ENCODE data around the gene GNAT3. TPM values are rescaled to one million over a fixed set of nuclear protein-coding genes. Genes with fewer than 3 reads are reported as not detected.

The GNAT3 gene
- total and polyA plus RNA-seq, 2 of the 8 experiments (the other 6 are each of a cell fraction or from before 2014, with no cell fraction given): not detected

- H3K9ac ChIP-seq (replicated peaks in 1 of 4; ENCODE audit: extremely low read depth in 1 of 4, low read depth in 3 of 4, low read length in 3 of 4): no peak overlapping the region
These were observed 25.2 kb upstream of the GNAT3 start for GRCh38 chr7:80537091-80537490.

More at GRCh38 chr7:80537091-80537490, 25.2 kb upstream of the GNAT3 start:
- Histone ChIP-seq H3K4ac (replicated peaks; ENCODE audit: insufficient read length, low read depth, low read length) (no peak overlapping the region), H3K4me2 (ENCODE audit: insufficient read depth in 1 of 2, low read depth in 2 of 2, low read length in 2 of 2) (no peak overlapping the region), H3K79me2 (ENCODE audit: control insufficient read depth in 1 of 2, insufficient read depth in 2 of 2, low read length in 2 of 2) (no peaks in the 10 kb centered on the region), H3K36me3 (ENCODE audit: control insufficient read depth in 2 of 4, insufficient read depth in 4 of 4, low read length in 3 of 4) (no peaks in the 10 kb centered on the region), H2BK12ac (ENCODE audit: low read depth, low read length) (no peak overlapping the region), H4K20me1 (replicated peaks in 1 of 2; ENCODE audit: control insufficient read depth in 1 of 2, insufficient read depth in 2 of 2, low read length in 2 of 2) (no peaks in the 10 kb centered on the region), H2BK15ac (ENCODE audit: low read length) (no peak overlapping the region), H2BK120ac (replicated peaks; ENCODE audit: low read depth, low read length) (no peak overlapping the region), H3K4me1 (replicated peaks in 1 of 4; ENCODE audit: control insufficient read depth in 3 of 4, insufficient read depth in 4 of 4, low read length in 3 of 4) (no peaks in the 10 kb centered on the region), H3K14ac (ENCODE audit: insufficient read length) (no peak overlapping the region), H3K56ac (replicated peaks; ENCODE audit: insufficient read length, low read depth, low read length) (no peak overlapping the region), H3K18ac (ENCODE audit: extremely low read depth, low read length) (no peak overlapping the region), H3K79me1 (ENCODE audit: low read depth, low read length) (no peaks in the 10 kb centered on the region), H4K8ac (ENCODE audit: extremely low read depth, insufficient read depth, low read length) (no peak overlapping the region), H4K5ac (ENCODE audit: insufficient read length, low read depth, low read length) (no peak overlapping the region), H2AFZ (ENCODE audit: low read length) (no peak overlapping the region), H3K27ac (ENCODE audit: low read depth, low read length) (no peak overlapping the region; the same call in 1 of the 2 replicates), H3K27me3 (replicated peaks in 1 of 4; ENCODE audit: control insufficient read depth in 3 of 4, extremely low read depth in 1 of 4, insufficient read depth in 3 of 4, low read length in 3 of 4) (no peaks in the 10 kb centered on the region), H3K23me2 (ENCODE audit: low read depth, low read length) (no peaks in the 10 kb centered on the region), H3K23ac (ENCODE audit: insufficient read length) (no peak overlapping the region), H2BK20ac (ENCODE audit: low read length) (no peak overlapping the region), H4K91ac (replicated peaks; ENCODE audit: insufficient read length, low read length) (no peak overlapping the region), H3K9me3 (ENCODE audit: insufficient read depth in 2 of 2, low read depth in 1 of 2, low read length in 1 of 2) (no peaks in the 10 kb centered on the region), H3K4me3 (ENCODE audit: extremely low read depth in 1 of 4, insufficient read depth in 2 of 4, low read depth in 3 of 4, low read length in 4 of 4) (no peak overlapping the region), H2BK5ac (ENCODE audit: low read depth, low read length) (no peak overlapping the region), H2AK5ac (ENCODE audit: low read depth, low read length) (no peak overlapping the region)
- CTCF ChIA-PET (ENCODE audit: partially characterized antibody): no interaction called here
- POLR2A ChIA-PET (ENCODE audit: partially characterized antibody): no interaction called here
- DNase-seq (ENCODE audit: low read depth in 1 of 2, low spot score in 2 of 2) (no peak), FAIRE-seq (no peak)
- WGBS, 2 experiments (ENCODE audit: extremely low coverage in 1 of 2, insufficient coverage in 1 of 2, insufficient read length in 1 of 2, insufficient replicate concordance in 2 of 2, low coverage in 1 of 2, low lambda C conversion rate in 2 of 2, missing lambda C conversion rate in 1 of 2): 90% methylated on average over 2 of the region's 2 CpGs; no CpG with 5 or more reads in 1 of the 2 experiments
- TF ChIP-seq CHD2 (IDR thresholded peaks at IDR 0.05; ENCODE audit: low read length) (no peak), JUN (IDR thresholded peaks at IDR 0.05; ENCODE audit: low read depth, low read length) (no peak), POU5F1 (IDR thresholded peaks at IDR 0.05; ENCODE audit: low read depth, low read length) (no peak), CREB1 (IDR thresholded peaks at IDR 0.05) (no peak), RBBP5 (IDR thresholded peaks at IDR 0.05; ENCODE audit: borderline replicate concordance, low read depth, low read length) (no peak), RAD21 (IDR thresholded peaks at IDR 0.05 in 1 of 2, conservative IDR thresholded peaks at IDR 0.05 in 1 of 2; ENCODE audit: low read depth in 2 of 2, low read length in 2 of 2) (no peak), CTBP2 (IDR thresholded peaks at IDR 0.05; ENCODE audit: borderline replicate concordance, insufficient read depth, insufficient read length, low read length) (no peak)

Measured in H1 (cell line).